Measurements from ENCODE around the gene PERM1.

The PERM1 gene

DNA sequence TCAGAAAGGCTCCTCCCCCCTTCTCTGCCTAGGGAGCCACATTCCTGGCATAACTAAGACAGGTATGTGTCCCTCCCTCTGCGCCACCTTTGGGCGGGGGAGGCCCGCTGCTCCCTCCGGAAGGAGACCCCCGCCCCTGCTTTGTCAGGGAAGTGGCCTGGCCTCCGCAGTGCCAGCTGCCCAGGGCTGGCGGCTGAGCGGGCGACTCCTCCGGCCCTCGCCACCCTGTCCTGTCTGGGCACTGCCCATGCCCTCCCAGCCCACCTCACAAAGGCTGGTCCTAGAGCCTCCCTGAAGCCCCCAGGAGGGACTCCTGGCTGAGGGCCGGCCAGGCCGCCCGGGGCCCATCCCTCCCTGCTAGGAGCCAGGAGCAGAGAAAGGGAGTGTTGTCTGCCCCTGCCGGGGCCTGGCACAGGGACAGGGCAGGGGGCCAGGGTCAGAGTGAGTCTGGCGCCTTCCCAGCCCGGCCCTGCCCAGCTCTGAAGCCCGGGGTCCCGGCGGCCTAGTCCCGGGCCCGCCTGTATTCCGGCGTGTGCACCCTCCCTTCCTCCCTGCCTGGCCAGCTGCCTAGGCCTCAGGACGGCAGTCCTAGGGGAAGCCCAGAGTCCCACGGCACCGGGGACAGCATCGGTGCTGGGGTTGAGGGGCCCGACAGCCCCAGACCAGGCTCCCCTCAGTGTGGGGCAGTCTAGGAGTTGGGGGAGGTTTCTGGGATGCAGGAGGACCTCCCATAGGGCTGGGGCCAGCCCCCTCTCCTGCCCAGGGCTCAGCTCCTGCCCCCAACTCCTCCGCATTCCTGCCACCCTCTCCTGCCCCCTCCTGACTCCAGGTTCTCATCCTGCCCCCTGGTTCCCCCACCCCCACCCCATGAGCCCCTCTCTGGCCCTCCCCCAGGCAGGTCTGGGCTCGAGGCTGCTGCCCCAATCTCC is 43.1 kb upstream of the PERM1 start:
- H3K9ac ChIP-seq (ENCODE audit: low read length), result peak overlapping the region; percentile 44
- H3K4me1 ChIP-seq (ENCODE audit: control insufficient read depth, low read depth, low read length), result peaks cover 8% of the 10 kb centered on the region
- H3K27me3 ChIP-seq (ENCODE audit: insufficient read depth, low read length, poor library complexity), result no peaks in the 10 kb centered on the region
- H3K4me2 ChIP-seq (ENCODE audit: low read length), result no peak overlapping the region
- DNase-seq, result peak; percentile 93
- no peak overlapping the region for H2AK5ac ChIP-seq (ENCODE audit: low read length)
- H3K79me2 ChIP-seq (ENCODE audit: control insufficient read depth, insufficient read depth, low read length), result no peaks in the 10 kb centered on the region
- no peak overlapping the region for H2BK15ac ChIP-seq (replicated peaks; ENCODE audit: low read depth)
- H2BK120ac ChIP-seq (ENCODE audit: low read depth, low read length), result peak overlapping the region; percentile 47
- no peak overlapping the region for H2BK5ac ChIP-seq (ENCODE audit: low read length)
- peaks cover 4% of the 10 kb centered on the region for H3K79me1 ChIP-seq (ENCODE audit: low read length)
- no peak overlapping the region for H3K23ac ChIP-seq (ENCODE audit: low read length)
- H3K18ac ChIP-seq (ENCODE audit: low read length), result peak overlapping the region; percentile 42
- H3K36me3 ChIP-seq (ENCODE audit: control insufficient read depth, insufficient read depth, low read length), result no peaks in the 10 kb centered on the region
- no peak overlapping the region for H4K8ac ChIP-seq (ENCODE audit: low read depth, low read length)
- H3K56ac ChIP-seq (ENCODE audit: low read length), result peak overlapping the region; percentile 74
- peak overlapping the region; percentile 36 for H3K27ac ChIP-seq (ENCODE audit: low read depth, low read length)
- peak overlapping the region; percentile 61 for H3K4ac ChIP-seq (ENCODE audit: low read depth, low read length)
- no CpG with 5 or more reads among the region's 31 CpGs for WGBS (ENCODE audit: extremely low coverage, insufficient coverage, low lambda C conversion rate)
- H4K5ac ChIP-seq (ENCODE audit: low read length), result no peak overlapping the region
- H3K4me3 ChIP-seq (ENCODE audit: low read length), result no peak overlapping the region

DNA sequence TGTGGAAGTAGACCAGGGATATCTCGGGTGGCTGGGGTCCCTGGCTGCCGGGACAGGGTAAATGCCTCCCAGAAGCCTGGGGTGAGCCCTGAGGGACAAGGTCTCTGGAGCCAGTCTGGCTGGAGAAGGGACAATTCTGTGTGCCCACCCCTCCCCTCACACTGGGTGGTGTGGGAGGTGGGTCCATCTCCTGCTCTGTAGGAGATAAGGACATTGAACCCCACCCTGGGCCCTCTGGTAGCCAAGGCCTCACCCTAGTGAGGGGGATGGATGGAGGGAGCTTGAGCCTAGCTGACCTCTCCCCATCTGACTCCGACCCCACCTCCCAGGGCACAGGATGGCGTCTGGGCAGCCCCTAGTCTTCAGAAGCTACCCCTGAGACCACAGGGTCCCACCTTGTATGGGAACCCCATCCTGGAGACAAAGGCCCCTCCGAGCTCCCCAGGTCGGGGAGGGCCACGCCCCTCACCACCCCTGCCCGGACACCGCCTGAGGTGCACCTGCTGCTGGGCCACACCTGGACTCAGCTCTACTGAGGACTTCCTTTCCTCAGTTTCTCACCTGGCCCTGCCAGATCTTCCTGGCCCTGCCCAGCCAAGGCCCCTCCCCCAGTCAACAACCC is 42.4 kb upstream of the PERM1 start:
- no peak overlapping the region for H3K9ac ChIP-seq (ENCODE audit: low read length)
- no peak overlapping the region for H2AK5ac ChIP-seq (ENCODE audit: low read length)
- no CpG with 5 or more reads among the region's 9 CpGs for WGBS (ENCODE audit: extremely low coverage, insufficient coverage, low lambda C conversion rate)
- no peak overlapping the region for H3K4ac ChIP-seq (ENCODE audit: low read depth, low read length)
- H4K8ac ChIP-seq (ENCODE audit: low read depth, low read length), result no peak overlapping the region
- H3K4me2 ChIP-seq (ENCODE audit: low read length), result no peak overlapping the region
- no peak overlapping the region for H3K27ac ChIP-seq (ENCODE audit: low read depth, low read length)
- H3K27me3 ChIP-seq (ENCODE audit: insufficient read depth, low read length, poor library complexity), result no peaks in the 10 kb centered on the region
- DNase-seq, result no peak
- no peak overlapping the region for H3K18ac ChIP-seq (ENCODE audit: low read length)
- H3K56ac ChIP-seq (ENCODE audit: low read length), result peak overlapping the region; percentile 17
- H2BK5ac ChIP-seq (ENCODE audit: low read length), result no peak overlapping the region
- H3K4me1 ChIP-seq (ENCODE audit: control insufficient read depth, low read depth, low read length), result peaks cover 8% of the 10 kb centered on the region
- H3K36me3 ChIP-seq (ENCODE audit: control insufficient read depth, insufficient read depth, low read length), result no peaks in the 10 kb centered on the region
- no peak overlapping the region for H3K4me3 ChIP-seq (ENCODE audit: low read length)
- peaks cover 4% of the 10 kb centered on the region for H3K79me1 ChIP-seq (ENCODE audit: low read length)
- H2BK120ac ChIP-seq (ENCODE audit: low read depth, low read length), result no peak overlapping the region
- H2BK15ac ChIP-seq (replicated peaks; ENCODE audit: low read depth), result no peak overlapping the region
- no peak overlapping the region for H4K5ac ChIP-seq (ENCODE audit: low read length)
- peak overlapping the region; percentile 66 for H3K23ac ChIP-seq (ENCODE audit: low read length)
- H3K79me2 ChIP-seq (ENCODE audit: control insufficient read depth, insufficient read depth, low read length), result no peaks in the 10 kb centered on the region

GRCh38 chr1:1023700-1024099 is 41.8 kb upstream of the PERM1 start:
- H3K4me2 ChIP-seq (ENCODE audit: low read length), result no peak overlapping the region
- no peaks in the 10 kb centered on the region for H3K36me3 ChIP-seq (ENCODE audit: control insufficient read depth, insufficient read depth, low read length)
- peaks cover 4% of the 10 kb centered on the region for H3K79me1 ChIP-seq (ENCODE audit: low read length)
- no peak overlapping the region for H3K4ac ChIP-seq (ENCODE audit: low read depth, low read length)
- H3K27ac ChIP-seq (ENCODE audit: low read depth, low read length), result no peak overlapping the region
- no peaks in the 10 kb centered on the region for H3K79me2 ChIP-seq (ENCODE audit: control insufficient read depth, insufficient read depth, low read length)
- peaks cover 8% of the 10 kb centered on the region for H3K4me1 ChIP-seq (ENCODE audit: control insufficient read depth, low read depth, low read length)
- H2BK15ac ChIP-seq (replicated peaks; ENCODE audit: low read depth), result no peak overlapping the region
- H3K56ac ChIP-seq (ENCODE audit: low read length), result no peak overlapping the region
- H2BK120ac ChIP-seq (ENCODE audit: low read depth, low read length), result no peak overlapping the region
- H2BK5ac ChIP-seq (ENCODE audit: low read length), result no peak overlapping the region
- H3K27me3 ChIP-seq (ENCODE audit: insufficient read depth, low read length, poor library complexity), result no peaks in the 10 kb centered on the region
- no peak overlapping the region for H4K5ac ChIP-seq (ENCODE audit: low read length)
- no peak overlapping the region for H2AK5ac ChIP-seq (ENCODE audit: low read length)
- DNase-seq, result no peak
- H3K18ac ChIP-seq (ENCODE audit: low read length), result no peak overlapping the region
- no peak overlapping the region for H4K8ac ChIP-seq (ENCODE audit: low read depth, low read length)
- H3K4me3 ChIP-seq (ENCODE audit: low read length), result no peak overlapping the region
- peak overlapping the region; percentile 66 for H3K23ac ChIP-seq (ENCODE audit: low read length)
- no CpG with 5 or more reads among the region's 13 CpGs for WGBS (ENCODE audit: extremely low coverage, insufficient coverage, low lambda C conversion rate)
- H3K9ac ChIP-seq (ENCODE audit: low read length), result no peak overlapping the region

DNA sequence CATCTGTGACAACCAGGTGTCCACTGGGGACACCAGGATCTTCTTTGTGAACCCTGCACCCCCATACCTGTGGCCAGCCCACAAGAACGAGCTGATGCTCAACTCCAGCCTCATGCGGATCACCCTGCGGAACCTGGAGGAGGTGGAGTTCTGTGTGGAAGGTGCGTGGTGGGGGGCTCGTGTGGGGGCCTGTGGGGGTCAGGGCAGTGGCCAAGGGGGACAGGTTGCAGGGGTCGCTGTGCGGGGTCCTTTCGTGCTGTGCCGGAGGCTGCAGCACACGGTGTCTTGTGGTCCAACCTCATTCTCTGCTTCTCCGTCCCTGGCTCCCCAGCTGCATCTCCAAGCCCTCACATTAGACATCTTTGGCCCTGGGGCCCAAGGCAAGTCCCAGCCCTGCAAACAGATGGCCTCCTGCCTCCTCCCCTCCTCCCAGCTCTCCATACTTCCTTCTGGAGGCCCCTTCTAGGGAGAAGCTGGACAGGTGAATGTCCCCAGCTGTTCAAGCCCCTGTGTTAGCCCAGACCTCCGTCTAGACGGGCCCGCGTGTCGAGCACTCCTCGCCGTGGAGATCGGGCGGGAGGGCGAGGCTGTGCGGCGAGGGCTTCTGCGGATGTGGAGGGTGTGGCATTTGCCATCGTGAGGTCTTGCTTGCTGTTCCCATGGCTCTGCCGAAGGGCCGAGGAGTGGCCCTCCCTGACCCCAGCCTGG is 40.6 kb upstream of the PERM1 start:
- no peaks in the 10 kb centered on the region for H3K36me3 ChIP-seq (ENCODE audit: control insufficient read depth, insufficient read depth, low read length)
- H3K4me3 ChIP-seq (ENCODE audit: low read length), result no peak overlapping the region
- no peak overlapping the region for H4K5ac ChIP-seq (ENCODE audit: low read length)
- H3K4ac ChIP-seq (ENCODE audit: low read depth, low read length), result no peak overlapping the region
- no peak overlapping the region for H2BK120ac ChIP-seq (ENCODE audit: low read depth, low read length)
- H2AK5ac ChIP-seq (ENCODE audit: low read length), result no peak overlapping the region
- H3K79me1 ChIP-seq (ENCODE audit: low read length), result peaks cover 4% of the 10 kb centered on the region
- H3K4me2 ChIP-seq (ENCODE audit: low read length), result no peak overlapping the region
- H3K79me2 ChIP-seq (ENCODE audit: control insufficient read depth, insufficient read depth, low read length), result no peaks in the 10 kb centered on the region
- no CpG with 5 or more reads among the region's 27 CpGs for WGBS (ENCODE audit: extremely low coverage, insufficient coverage, low lambda C conversion rate)
- H3K18ac ChIP-seq (ENCODE audit: low read length), result no peak overlapping the region
- no peak overlapping the region for H3K27ac ChIP-seq (ENCODE audit: low read depth, low read length)
- H3K4me1 ChIP-seq (ENCODE audit: control insufficient read depth, low read depth, low read length), result peaks cover 8% of the 10 kb centered on the region
- no peak overlapping the region for H4K8ac ChIP-seq (ENCODE audit: low read depth, low read length)
- H3K23ac ChIP-seq (ENCODE audit: low read length), result no peak overlapping the region
- H2BK15ac ChIP-seq (replicated peaks; ENCODE audit: low read depth), result no peak overlapping the region
- no peak for DNase-seq
- peak overlapping the region; percentile 25 for H3K56ac ChIP-seq (ENCODE audit: low read length)
- H3K27me3 ChIP-seq (ENCODE audit: insufficient read depth, low read length, poor library complexity), result no peaks in the 10 kb centered on the region
- H3K9ac ChIP-seq (ENCODE audit: low read length), result no peak overlapping the region
- no peak overlapping the region for H2BK5ac ChIP-seq (ENCODE audit: low read length)

- Histone ChIP-seq H3K4me3 (ENCODE audit: low read length) (no peak overlapping the region), H3K9ac (ENCODE audit: low read length) (no peak overlapping the region), H3K79me2 (ENCODE audit: control insufficient read depth, insufficient read depth, low read length) (no peaks in the 10 kb centered on the region), H3K79me1 (ENCODE audit: low read length) (peaks cover 4% of the 10 kb centered on the region), H4K5ac (ENCODE audit: low read length) (no peak overlapping the region), H3K4me2 (ENCODE audit: low read length) (no peak overlapping the region), H2BK15ac (replicated peaks; ENCODE audit: low read depth) (no peak overlapping the region), H3K27me3 (ENCODE audit: insufficient read depth, low read length, poor library complexity) (no peaks in the 10 kb centered on the region), H3K4ac (ENCODE audit: low read depth, low read length) (no peak overlapping the region), H3K18ac (ENCODE audit: low read length) (no peak overlapping the region), H3K36me3 (ENCODE audit: control insufficient read depth, insufficient read depth, low read length) (no peaks in the 10 kb centered on the region), H3K56ac (ENCODE audit: low read length) (peak overlapping the region; percentile 49), H3K27ac (ENCODE audit: low read depth, low read length) (no peak overlapping the region), H3K4me1 (ENCODE audit: control insufficient read depth, low read depth, low read length) (peaks cover 8% of the 10 kb centered on the region), H2BK120ac (ENCODE audit: low read depth, low read length) (no peak overlapping the region), H4K8ac (ENCODE audit: low read depth, low read length) (no peak overlapping the region), H2BK5ac (ENCODE audit: low read length) (no peak overlapping the region), H2AK5ac (ENCODE audit: low read length) (no peak overlapping the region), H3K23ac (ENCODE audit: low read length) (no peak overlapping the region)
- WGBS (ENCODE audit: extremely low coverage, insufficient coverage, low lambda C conversion rate), result no CpG with 5 or more reads among the region's 10 CpGs
- no peak for DNase-seq
These were observed 40.0 kb upstream of the PERM1 start for GRCh38 chr1:1021920-1022259.

All from mesendoderm (in vitro differentiated cells).